NCI-H345 treated with DMSO at 0.1 percent for 48 hours (cell line): ENCODE results near the gene DNAJC2.
"Not testable (repeated sequence)": the region's sequence is repeated elsewhere in the genome, so short reads cannot be mapped to it uniquely, and the experiment has no call there.

Source experiments
- DNase-seq: peaks from one replicate; lab custom pipeline; 2025; ENCODE audit not compliant: unreplicated experiment; lab: John Stamatoyannopoulos, UW

The DNAJC2 gene

GRCh38 chr7:103343758-103344452, 662 bp downstream of the DNAJC2 start:
- peak; percentile 18 for DNase-seq

- no peak for DNase-seq
Observed at GRCh38 chr7:103343332-103343731, 1.2 kb downstream of the DNAJC2 start.

- no peak for DNase-seq
Observed at GRCh38 chr7:103341466-103341865, 3.1 kb downstream of the DNAJC2 start.

GRCh38 chr7:103338864-103339263, 5.7 kb downstream of the DNAJC2 start:
- no peak for DNase-seq

GRCh38 chr7:103336761-103337160, 7.8 kb downstream of the DNAJC2 start:
- no peak for DNase-seq

DNA sequence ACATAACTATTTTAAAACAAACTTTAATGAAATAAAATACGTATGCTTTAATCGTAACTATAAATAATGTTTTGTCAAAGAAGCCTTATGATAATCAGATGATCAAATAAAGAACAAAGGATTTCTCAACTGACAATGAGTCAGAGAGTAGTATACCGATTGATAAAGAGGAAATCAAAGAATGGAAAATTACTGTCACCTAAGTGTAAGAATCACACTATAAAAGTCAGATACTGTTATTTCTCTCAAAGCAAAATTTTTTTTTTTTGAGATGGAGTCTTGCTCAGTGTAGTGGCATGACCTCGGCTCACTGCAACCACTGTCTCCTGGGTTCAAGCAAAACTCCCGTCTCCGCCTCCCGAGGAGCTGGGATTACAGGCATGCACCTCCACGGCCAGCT, 18.8 kb downstream of the DNAJC2 start:
- DNase-seq = no peak

DNA sequence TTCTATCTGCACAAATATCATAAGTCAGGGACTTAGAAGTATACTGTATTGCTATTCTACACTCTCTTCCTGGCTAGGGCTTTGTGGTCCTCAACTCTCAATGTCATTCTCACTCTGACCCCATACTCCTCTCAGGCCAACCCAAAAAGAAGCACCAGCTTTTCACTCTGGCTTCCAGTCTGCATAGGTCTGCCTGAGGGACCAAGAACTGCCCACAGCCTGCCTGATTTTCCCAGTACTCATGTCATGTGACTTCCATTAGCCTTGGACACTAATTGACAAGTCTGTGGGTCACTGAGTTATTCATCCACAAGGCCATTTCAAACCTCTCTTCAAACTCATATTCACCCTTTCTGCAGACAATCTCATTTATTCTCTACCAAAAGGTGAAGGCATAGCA, 27.6 kb downstream of the DNAJC2 start:
- DNase-seq = no peak

- no peak for DNase-seq
Observed at GRCh38 chr7:103316380-103316941, 28.1 kb downstream of the DNAJC2 start.

GRCh38 chr7:103314852-103315251, 29.7 kb downstream of the DNAJC2 start:
- DNase-seq = no peak

GRCh38 chr7:103307503-103308231, 36.9 kb downstream of the DNAJC2 start:
- DNase-seq = no peak

- no peak for DNase-seq
Observed at GRCh38 chr7:103301441-103301840, 43.1 kb downstream of the DNAJC2 start.

- DNase-seq = no peak
Observed at GRCh38 chr7:103299660-103300059, 44.9 kb downstream of the DNAJC2 start.

GRCh38 chr7:103297837-103298179, 46.8 kb downstream of the DNAJC2 start:
- DNase-seq = no peak

GRCh38 chr7:103296901-103297836, 47.4 kb downstream of the DNAJC2 start, which contains the start of gene PMPCB:
PMPCB (plus strand) TSS chr7:103297435; CDS start chr7:103297460, 25 bp downstream.
- DNase-seq = peak; percentile 80

DNA sequence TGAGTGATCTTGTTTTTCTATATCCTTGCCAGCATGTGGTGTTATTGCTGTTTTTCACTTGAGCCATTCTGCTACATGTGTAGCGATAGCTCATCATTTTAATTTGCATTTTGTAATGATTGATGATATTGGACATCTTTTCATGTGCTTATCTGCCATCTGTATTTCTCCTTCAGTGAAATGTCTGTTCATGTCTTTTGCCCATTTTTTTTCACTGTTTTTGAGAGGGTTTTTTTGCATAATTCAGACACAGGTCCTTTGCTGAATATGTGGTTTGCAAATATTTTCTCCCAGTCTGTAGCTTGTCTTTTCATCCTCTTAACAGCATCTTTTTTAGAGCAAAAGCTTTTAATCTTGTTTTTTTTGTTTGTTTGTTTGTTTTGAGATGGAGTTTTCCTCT, 51.0 kb downstream of the DNAJC2 start:
- no peak for DNase-seq

- DNase-seq = no peak
Observed at GRCh38 chr7:103292122-103292521, 52.4 kb downstream of the DNAJC2 start.

- not testable (repeated sequence) for DNase-seq
Observed at GRCh38 chr7:103282802-103283427, 61.7 kb downstream of the DNAJC2 start.

DNA sequence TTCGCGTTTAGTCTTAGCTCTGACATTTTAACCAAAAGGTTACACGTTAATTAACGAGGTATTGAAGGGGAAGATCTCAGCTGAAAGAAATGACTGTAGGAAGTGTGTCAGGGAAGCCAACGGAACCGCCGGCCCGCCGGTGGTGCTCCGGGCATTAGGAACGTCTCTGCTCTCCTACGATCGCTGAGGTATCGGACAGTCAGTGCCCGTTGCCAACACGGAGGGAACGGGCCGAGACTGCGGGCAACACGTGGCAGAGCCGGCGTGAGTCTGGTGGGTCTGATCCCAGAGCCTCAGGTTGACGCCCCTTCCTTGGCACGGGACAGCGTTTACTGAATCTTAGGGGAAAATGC, 63.8 kb downstream of the DNAJC2 start:
- not testable (repeated sequence) for DNase-seq

GRCh38 chr7:103279963-103280802, 64.4 kb downstream of the DNAJC2 start:
- DNase-seq = peak; percentile 25

DNA sequence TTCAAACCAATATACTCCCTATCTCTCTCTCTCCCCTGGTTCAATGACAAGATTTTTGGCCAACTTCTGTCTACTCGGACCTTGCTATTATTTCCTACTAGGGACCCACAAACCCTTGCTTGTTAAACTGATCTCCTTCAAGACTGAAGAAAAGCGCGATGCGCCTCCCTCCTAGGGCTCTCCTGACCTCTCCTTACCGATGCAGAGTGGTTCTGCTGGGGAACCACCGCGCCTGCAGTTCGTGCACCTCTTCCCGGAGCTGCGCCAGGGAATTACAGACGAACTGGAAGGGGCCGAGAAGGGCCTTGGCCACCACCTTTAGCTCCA, 65.0 kb downstream of the DNAJC2 start:
- DNase-seq = not testable (repeated sequence)
